VCaP (cell line): ENCODE results near the gene CHAF1B.

Experiments used
- H3K27ac ChIP-seq: fragments of 450-650 bp; 2 replicates; pipeline ENCODE4 v1.5.1; 2017
- CTCF ChIP-seq: fragments of 450-650 bp; conservative IDR thresholded peaks from 2 replicates; pipeline ENCODE4 v1.5.1; 2017; ENCODE audit warnings: mild to moderate bottlenecking, moderate library complexity

Gene CHAF1B

GRCh38 chr21:36430841-36431240, 45.6 kb downstream of the CHAF1B start:
- no peak for TF ChIP-seq CTCF
- no peak overlapping the region for H3K27ac ChIP-seq

- no peak overlapping the region for H3K27ac ChIP-seq
- TF ChIP-seq CTCF: no peak
These were observed 46.1 kb downstream of the CHAF1B start for GRCh38 chr21:36431252-36431651.

GRCh38 chr21:36433059-36433709, 48.0 kb downstream of the CHAF1B start:
- no peak overlapping the region for H3K27ac ChIP-seq
- TF ChIP-seq CTCF: no peak

GRCh38 chr21:36434144-36434543, 49.0 kb downstream of the CHAF1B start:
- TF ChIP-seq CTCF: no peak

GRCh38 chr21:36436829-36437744, 51.9 kb downstream of the CHAF1B start:
- H3K27ac ChIP-seq: no peak overlapping the region
- no peak for TF ChIP-seq CTCF

More at GRCh38 chr21:36434144-36434543, 49.0 kb downstream of the CHAF1B start:
- no peak overlapping the region for H3K27ac ChIP-seq

- no peak for TF ChIP-seq CTCF
- no peak overlapping the region for H3K27ac ChIP-seq
These were observed 52.5 kb downstream of the CHAF1B start for GRCh38 chr21:36437745-36438128.

- no peak overlapping the region for H3K27ac ChIP-seq
These were observed 56.5 kb downstream of the CHAF1B start for GRCh38 chr21:36441715-36442114.

More at GRCh38 chr21:36441715-36442114, 56.5 kb downstream of the CHAF1B start:
- no peak for TF ChIP-seq CTCF
